ENCODE measurements around the gene TTBK1.

The TTBK1 gene

DNA sequence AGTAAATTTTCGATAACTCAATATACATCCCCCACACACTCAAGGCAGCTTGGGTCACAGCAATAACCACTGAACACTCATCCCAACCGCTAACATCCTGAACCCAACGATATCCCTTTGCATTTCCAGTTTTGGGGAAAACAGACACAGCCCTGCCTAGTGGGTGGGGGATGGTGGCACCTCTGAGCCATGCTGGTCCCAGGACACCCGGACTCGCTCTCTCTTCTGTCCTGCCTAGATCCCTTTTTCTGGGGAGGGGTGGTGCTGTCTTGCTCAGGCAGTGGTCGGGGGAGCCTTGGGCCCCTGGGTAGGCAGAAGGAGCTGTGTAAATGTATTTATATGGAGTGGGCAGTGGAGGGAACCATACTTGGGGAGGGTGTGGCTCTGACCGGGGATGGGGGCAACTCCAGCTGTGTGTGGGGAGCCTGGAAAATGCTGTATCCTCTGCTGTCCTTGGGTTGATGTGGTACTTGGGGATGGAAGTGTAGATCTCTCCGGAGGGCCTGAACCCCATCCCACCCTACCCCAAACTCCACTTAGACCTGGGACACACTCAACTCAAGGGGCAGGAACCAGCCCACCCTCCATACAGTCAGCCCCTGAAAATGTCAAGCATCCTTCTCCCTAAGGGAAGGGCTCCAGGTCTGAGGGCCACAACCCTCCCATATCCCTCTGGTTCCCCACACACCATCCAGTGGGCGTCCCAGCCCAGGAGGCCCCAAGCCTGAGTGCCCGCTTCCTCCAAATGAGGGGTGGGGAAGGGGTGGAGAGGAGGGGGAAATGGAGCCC, 31.0 kb downstream of the TTBK1 start:
- no peak for DNase-seq

DNA sequence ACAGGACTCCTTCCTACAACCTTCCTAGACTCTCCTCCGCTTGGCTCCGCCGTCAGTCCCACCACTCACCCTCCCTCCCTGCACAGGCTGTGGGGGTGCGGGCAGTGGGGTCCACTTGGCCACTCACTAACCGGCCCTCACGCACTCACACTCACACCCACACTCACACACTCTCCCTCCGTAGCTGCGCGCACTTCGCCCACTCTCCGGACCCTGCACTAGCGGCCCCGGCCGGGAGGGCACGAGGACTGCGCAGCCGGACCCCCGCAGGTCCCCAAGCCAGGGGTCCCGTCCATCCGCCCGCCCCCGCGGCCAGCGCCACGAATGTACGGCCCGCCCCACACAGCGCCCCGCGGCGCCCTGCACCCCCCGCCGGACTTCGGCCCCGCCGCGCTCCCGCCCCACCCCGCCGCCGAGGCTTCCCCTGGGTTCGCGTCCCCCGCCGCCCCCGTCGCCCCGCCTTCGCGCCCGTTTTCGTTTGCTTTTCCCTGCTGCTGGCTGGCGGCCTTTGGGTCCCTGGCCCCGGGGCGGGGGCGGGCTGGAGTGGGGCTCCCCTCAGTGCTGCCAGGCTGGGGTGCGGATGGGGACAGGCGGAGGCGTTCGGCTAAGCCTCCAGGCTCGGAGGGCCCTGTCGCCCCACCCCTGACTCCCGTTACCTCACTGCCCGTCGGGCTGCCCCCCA, 31.8 kb downstream of the TTBK1 start:
- peak; percentile 24 to 36 for DNase-seq

GRCh38 chr6:43275801-43276576, 32.7 kb downstream of the TTBK1 start:
- peak; percentile 9 to 25 for DNase-seq

GRCh38 chr6:43276577-43277305, 33.5 kb downstream of the TTBK1 start:
- no peak for DNase-seq

DNA sequence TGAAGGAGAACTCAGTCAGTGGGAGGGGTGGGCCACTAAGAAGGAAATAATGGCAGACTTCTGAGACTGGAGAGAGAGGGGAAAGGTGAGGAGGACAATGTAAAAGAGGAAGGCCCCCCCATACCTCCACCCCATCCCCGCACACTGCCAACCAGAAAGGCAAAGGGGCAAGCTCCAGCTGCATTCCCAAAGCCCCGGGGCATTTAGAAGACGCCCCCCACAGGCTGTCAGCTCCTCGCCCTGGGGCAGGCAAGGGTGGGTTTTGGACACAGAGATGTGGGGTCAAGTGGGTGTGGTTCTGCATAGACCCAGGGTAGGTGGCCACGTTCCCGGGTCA, 34.0 kb downstream of the TTBK1 start:
- no peak for DNase-seq

GRCh38 chr6:43277643-43278523, 34.6 kb downstream of the TTBK1 start:
- no peak for DNase-seq

GRCh38 chr6:43278524-43279078, 35.3 kb downstream of the TTBK1 start:
- no peak for DNase-seq

DNA sequence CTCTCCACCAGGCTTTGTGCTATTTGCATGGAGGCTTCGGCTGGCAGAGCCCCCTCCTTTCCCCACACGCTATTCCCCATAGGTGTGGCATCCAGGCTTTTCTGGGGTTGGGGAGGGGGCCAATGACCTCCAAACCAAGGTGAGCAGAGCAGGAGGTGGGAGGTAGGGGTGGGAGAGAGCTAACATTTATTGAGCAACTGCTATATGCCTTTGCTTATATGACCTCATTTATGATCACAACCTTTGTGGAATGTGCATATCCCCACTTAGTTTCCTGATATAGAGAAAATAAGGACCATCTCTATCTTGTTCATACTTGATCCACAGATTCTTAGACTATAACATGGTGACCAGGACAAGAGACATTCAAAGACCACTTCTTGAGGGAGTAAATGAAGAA, 37.0 kb downstream of the TTBK1 start:
- DNase-seq: no peak

DNA sequence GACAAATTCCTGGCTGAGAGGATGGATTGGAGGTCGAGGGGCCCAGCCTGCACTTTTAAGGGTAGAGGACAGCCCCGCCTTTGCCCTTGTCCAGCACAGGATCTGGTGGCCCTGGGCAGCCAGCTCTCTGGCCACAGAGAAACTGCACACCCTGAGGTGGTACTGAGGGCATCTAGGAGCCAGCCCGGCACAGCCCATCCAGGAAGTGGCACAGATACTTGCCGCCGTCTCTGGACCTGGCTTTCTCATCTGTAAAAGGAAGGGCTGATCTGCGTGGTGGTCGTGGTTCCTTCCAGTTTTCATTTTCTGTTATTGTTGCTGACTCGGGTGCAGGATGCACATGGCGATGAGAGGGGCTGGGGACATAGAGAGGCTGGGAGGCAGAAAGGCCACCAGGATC, 38.8 kb downstream of the TTBK1 start:
- DNase-seq: no peak

DNA sequence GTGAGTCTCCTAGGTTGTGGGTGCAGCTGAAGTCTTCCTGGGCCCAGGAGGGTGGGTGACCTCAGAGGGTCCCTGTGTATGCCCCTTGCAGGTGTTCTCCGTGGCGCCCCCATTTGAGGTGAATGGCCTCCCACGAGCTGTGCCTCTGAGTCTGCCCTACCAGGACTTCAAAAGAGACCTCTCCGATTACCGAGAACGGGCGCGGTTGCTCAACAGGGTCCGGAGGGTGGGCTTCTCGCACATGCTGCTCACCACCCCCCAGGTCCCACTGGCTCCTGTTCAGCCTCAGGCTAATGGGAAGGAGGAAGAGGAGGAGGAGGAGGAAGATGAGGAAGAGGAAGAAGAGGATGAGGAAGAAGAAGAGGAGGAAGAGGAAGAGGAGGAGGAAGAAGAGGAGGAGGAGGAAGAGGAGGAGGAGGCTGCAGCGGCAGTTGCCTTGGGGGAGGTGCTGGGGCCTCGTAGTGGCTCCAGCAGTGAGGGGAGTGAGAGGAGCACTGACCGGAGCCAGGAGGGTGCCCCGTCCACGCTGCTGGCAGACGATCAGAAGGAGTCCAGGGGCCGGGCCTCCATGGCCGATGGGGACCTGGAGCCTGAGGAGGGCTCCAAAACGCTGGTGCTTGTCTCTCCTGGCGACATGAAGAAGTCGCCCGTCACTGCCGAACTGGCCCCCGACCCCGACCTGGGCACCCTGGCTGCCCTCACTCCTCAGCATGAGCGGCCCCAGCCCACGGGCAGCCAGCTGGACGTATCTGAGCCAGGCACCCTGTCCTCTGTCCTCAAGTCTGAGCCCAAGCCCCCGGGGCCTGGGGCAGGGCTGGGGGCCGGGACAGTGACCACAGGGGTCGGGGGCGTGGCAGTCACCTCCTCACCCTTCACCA, 39.6 kb downstream of the TTBK1 start:
- no peak for DNase-seq

- no peak for DNase-seq
Measured at GRCh38 chr6:43283514-43283901, 40.2 kb downstream of the TTBK1 start.

DNA sequence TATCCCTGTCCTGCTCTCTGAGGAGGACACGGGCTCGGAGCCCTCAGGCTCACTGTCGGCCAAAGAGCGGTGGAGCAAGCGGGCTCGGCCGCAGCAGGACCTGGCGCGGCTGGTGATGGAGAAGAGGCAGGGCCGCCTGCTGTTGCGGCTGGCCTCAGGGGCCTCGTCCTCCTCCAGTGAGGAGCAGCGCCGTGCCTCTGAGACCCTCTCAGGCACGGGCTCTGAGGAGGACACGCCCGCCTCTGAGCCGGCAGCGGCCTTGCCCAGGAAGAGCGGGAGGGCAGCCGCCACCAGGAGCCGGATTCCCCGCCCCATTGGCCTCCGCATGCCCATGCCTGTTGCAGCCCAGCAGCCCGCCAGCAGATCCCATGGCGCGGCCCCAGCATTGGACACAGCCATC, 40.6 kb downstream of the TTBK1 start:
- no peak for DNase-seq

DNA sequence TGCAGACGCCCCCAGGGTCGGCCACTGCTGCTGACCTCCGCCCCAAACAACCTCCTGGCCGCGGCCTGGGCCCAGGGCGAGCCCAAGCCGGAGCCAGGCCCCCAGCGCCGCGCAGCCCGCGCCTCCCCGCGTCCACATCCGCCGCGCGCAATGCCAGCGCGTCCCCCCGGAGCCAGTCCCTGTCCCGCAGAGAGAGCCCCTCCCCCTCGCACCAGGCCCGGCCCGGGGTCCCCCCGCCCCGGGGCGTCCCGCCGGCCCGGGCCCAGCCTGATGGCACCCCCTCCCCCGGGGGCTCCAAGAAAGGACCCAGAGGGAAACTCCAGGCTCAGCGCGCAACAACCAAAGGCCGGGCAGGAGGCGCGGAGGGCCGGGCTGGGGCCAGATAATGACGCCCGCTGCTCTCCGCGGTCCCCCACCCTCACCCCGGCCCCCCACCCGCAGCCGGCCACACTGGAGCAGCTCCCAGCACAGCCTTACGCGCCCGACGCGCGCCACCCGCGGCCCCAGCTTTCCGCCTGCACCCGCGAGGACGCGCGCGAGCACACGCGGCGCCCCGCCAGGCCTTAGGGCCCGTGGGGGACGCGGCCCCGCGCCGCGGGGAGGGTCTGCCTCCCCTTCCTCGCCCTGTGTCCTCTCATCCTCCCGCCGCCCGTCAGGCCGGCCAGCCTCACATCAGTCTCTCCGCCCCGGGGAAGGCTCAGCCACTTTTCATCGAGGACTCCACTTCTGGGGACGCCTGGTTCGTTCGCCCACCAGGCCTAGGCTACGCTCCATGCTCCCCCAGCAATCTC, 41.9 kb downstream of the TTBK1 start:
- no peak for DNase-seq

DNA sequence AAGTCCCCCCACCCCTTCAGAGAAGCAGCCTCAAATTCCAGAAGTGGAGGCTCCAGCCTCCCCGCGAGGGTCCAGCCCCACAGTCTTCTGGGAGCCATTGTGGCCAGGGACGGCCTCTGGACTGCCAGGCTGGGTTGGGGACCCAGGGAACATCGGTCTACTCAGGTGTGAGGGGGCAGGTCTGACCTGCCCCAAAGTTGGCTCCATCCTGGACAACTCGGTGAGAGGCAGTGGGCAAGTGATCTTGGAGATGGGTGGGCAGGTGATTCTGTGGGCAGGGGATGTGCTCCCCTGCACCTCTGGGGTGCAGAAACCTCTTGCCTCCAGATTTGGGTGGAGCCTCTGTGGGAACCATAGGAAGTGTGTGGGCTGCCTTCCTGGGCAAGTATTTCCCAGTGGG, 42.6 kb downstream of the TTBK1 start:
- no peak for DNase-seq

- DNase-seq: no peak
Measured at GRCh38 chr6:43286456-43286979, 43.2 kb downstream of the TTBK1 start.

- no peak for DNase-seq
Measured at GRCh38 chr6:43286980-43287716, 43.9 kb downstream of the TTBK1 start.

DNA sequence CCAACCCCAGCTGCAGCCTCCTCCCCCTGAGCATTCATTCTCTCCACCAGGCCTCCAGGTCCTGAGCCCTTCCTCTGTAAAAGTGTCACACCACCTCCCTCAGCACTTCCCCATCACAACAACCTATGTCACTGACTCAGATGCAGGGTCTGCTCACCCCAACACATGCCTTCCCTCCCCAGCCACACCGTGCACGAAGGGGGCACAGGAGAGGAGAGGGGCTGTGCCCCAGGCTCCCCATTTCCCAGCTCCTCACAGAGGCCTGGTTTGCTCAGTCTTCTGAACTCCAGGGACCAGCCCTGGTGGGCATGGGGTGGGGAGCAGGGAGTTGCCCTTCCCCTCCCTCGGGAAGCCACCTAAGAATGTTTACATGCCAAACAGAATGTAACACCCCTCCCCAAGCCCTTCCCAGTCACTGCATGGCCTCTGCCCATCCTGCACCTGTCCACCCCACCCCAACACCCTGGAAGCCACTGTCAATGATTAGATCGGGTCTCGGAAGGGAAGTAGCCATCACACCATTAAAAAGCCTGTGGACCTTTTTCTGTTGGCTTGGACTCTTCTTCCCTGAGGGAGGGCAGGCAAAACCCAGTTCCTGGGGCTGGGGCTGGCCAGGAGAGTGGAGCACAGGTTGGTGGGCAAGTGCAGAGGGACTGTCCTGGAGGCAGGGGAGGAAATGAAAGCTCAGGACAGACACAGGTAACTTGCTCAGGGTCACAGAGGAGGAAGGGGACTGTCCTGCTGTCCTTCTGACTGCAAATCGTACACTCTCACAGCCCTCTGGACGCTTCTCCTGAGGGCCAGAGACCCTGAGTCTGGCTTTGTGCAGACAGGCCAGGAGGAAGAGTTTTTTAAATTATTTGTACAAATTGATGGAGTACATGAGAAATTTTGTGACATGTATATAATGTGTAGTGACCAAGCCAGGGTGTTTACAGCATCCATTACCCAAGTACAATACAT, 44.7 kb downstream of the TTBK1 start:
- no peak for DNase-seq

Measured in activated CD4-positive, alpha-beta T cell treated with anti-CD3 and anti-CD28 coated beads, Interleukin-2, amount 50 U/mL, for 48 hours (primary cell).